Neural progenitor cell (in vitro differentiated cells): ENCODE data around the gene LBH.

Experiments
- EZH2 ChIP-seq: fragments of 200-600 bp; sonication (generic); IDR thresholded peaks from 2 replicates; pipeline ENCODE4 v1.6.1; 2017; ENCODE audit warnings: antibody characterized with exemption, mild to moderate bottlenecking, moderate library complexity
- EZH2phosphoT487 ChIP-seq: fragments of 200-600 bp; sonication (generic); IDR thresholded peaks from 2 replicates; pipeline ENCODE4 v1.6.1; 2017; ENCODE audit warnings: antibody characterized with exemption
- TF ChIP-seq, protein P1 (sequence below): fragments of 200-600 bp; sonication (generic); IDR thresholded peaks from 2 replicates; pipeline ENCODE4 v1.5.1; 2017; ENCODE audit warnings: antibody characterized with exemption, mild to moderate bottlenecking

DNA sequence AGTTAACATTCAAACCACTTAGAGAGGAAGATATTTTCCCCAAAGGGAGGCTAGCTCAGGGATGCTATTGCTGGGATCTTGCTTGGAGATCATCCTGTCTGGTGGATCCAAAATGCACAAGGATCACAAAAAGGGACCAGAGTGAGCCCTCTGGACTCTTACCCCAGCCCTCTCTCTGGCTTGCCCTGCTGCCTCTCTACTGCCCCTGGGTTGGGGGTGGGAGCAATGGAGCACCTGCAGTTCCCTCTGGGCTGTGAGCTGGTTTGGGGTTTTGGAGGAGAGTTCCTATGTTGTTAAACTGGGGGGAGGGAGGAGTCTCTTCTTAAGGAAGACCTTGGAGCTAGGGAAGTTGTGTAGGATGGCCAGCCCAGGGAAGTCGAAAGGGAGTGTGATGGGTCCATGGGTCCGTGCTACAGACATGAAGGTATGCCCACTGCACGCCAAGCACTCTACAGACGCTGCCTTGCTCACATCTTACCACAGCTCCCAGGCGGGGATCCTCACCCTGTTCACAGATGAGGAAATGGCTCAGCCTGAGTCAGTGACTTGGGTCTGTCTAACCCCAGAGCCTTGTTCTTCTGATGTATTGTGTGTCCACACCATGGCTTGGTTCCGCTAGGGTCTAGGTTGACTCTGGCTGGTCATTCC, 3.8 kb downstream of the LBH start:
- TF ChIP-seq, protein P1, sequence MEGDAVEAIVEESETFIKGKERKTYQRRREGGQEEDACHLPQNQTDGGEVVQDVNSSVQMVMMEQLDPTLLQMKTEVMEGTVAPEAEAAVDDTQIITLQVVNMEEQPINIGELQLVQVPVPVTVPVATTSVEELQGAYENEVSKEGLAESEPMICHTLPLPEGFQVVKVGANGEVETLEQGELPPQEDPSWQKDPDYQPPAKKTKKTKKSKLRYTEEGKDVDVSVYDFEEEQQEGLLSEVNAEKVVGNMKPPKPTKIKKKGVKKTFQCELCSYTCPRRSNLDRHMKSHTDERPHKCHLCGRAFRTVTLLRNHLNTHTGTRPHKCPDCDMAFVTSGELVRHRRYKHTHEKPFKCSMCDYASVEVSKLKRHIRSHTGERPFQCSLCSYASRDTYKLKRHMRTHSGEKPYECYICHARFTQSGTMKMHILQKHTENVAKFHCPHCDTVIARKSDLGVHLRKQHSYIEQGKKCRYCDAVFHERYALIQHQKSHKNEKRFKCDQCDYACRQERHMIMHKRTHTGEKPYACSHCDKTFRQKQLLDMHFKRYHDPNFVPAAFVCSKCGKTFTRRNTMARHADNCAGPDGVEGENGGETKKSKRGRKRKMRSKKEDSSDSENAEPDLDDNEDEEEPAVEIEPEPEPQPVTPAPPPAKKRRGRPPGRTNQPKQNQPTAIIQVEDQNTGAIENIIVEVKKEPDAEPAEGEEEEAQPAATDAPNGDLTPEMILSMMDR = no peak
- no peak for TF ChIP-seq EZH2
- TF ChIP-seq EZH2phosphoT487 = no peak
